ENCODE measurements around the gene ADGRV1. TPM values are rescaled to one million over a fixed set of nuclear protein-coding genes. Genes with fewer than 3 reads are reported as not detected.

ADGRV1 gene
- total RNA-seq, 4 donors from 2014 or later, result 6.0 to 37.0 (median 10.6) TPM

- Histone ChIP-seq H3K4me3 (no peak overlapping the region), H3K36me3 (no peaks in the 10 kb centered on the region), H3K4me1 (peaks cover 0 to 7% (median 2%) of the 10 kb centered on the region in 4 donors), H3K9me3 (no peaks in the 10 kb centered on the region), H3K27me3 (no peaks in the 10 kb centered on the region), H3K27ac (no peak overlapping the region)
- no peak for DNase-seq
- WGBS, 2 donors (ENCODE audit: low coverage in 1 of 2), result 54 to 64% methylated on average over 5 of the region's 5 CpGs
- intact Hi-C loops (cut with DNase I; ENCODE audit: low total_unique reads), result loop anchor here (5.0 to 10.0 kb wide), 2 partner anchors 158 to 451 kb away; partner anchors contain the start of gene ARRDC3
- TF ChIP-seq POLR2AphosphoS5 (IDR thresholded peaks at IDR 0.05) (no peak), POLR2A (IDR thresholded peaks at IDR 0.05) (no peak), CTCF (IDR thresholded peaks at IDR 0.05) (no peak), EP300 (IDR thresholded peaks at IDR 0.05; ENCODE audit: low read depth) (no peak)
- in situ Hi-C loops (cut with MboI; ENCODE audit: low pct_ligation_motif_present in 1 of 4, low pct_unique_long_range_greater_than_20kb in 1 of 4, low sequenced_read_pairs in 3 of 4), result loop anchor here (10.0 to 25.0 kb wide), 7 partner anchors 153 to 461 kb away; partner anchors contain the start of gene ARRDC3 (in 1 of the 4)
Measured at GRCh38 chr5:90934091-90934719, 375.6 kb downstream of the ADGRV1 start.

GRCh38 chr5:90934738-90935137 is 376.1 kb downstream of the ADGRV1 start:
- 82 to 93% methylated on average over 2 of the region's 2 CpGs for WGBS, 2 donors (ENCODE audit: low coverage in 1 of 2)
- H3K4me1 ChIP-seq, result peaks cover 0 to 8% (median 2%) of the 10 kb centered on the region in 4 donors
- TF ChIP-seq POLR2A (IDR thresholded peaks at IDR 0.05) (no peak), CTCF (IDR thresholded peaks at IDR 0.05) (no peak), POLR2AphosphoS5 (IDR thresholded peaks at IDR 0.05) (no peak), EP300 (IDR thresholded peaks at IDR 0.05; ENCODE audit: low read depth) (no peak)
- intact Hi-C loops (cut with DNase I; ENCODE audit: low total_unique reads), result loop anchor here (5.0 to 10.0 kb wide), 2 partner anchors 158 to 450 kb away; partner anchors contain the start of gene ARRDC3
- no peak overlapping the region for H3K4me3 ChIP-seq
- in situ Hi-C loops (cut with MboI; ENCODE audit: low pct_ligation_motif_present in 1 of 4, low pct_unique_long_range_greater_than_20kb in 1 of 4, low sequenced_read_pairs in 3 of 4), result loop anchor here (10.0 to 25.0 kb wide), 7 partner anchors 153 to 460 kb away; partner anchors contain the start of gene ARRDC3 (in 1 of the 4)
- H3K9me3 ChIP-seq, result no peaks in the 10 kb centered on the region
- no peak for DNase-seq
- no peaks in the 10 kb centered on the region for H3K27me3 ChIP-seq
- no peak overlapping the region for H3K27ac ChIP-seq
- no peaks in the 10 kb centered on the region for H3K36me3 ChIP-seq

GRCh38 chr5:90939211-90939610 is 380.6 kb downstream of the ADGRV1 start:
- H3K27me3 ChIP-seq, result no peaks in the 10 kb centered on the region
- no peaks in the 10 kb centered on the region for H3K9me3 ChIP-seq
- DNase-seq, result no peak
- no peak overlapping the region for H3K4me3 ChIP-seq
- H3K36me3 ChIP-seq, result no peaks in the 10 kb centered on the region
- intact Hi-C loops (cut with DNase I; ENCODE audit: low total_unique reads) (loop anchor here (10.0 kb wide), 1 partner anchor 446 kb away; the partner anchor contains the start of gene ARRDC3), in situ Hi-C loops (cut with MboI; ENCODE audit: low pct_ligation_motif_present in 1 of 4, low pct_unique_long_range_greater_than_20kb in 1 of 4, low sequenced_read_pairs in 3 of 4) (loop anchor here (10.0 to 25.0 kb wide), 7 partner anchors 148 to 456 kb away; partner anchors contain the start of gene ARRDC3 (in 1 of the 4))
- TF ChIP-seq CTCF (IDR thresholded peaks at IDR 0.05) (no peak), POLR2AphosphoS5 (IDR thresholded peaks at IDR 0.05) (no peak), POLR2A (IDR thresholded peaks at IDR 0.05) (no peak), EP300 (IDR thresholded peaks at IDR 0.05; ENCODE audit: low read depth) (no peak)
- 71 to 77% methylated on average over 2 of the region's 2 CpGs for WGBS, 2 donors (ENCODE audit: low coverage in 1 of 2)
- H3K27ac ChIP-seq, result peak overlapping the region in 2 of 4 donors; percentile 8 to 50
- H3K4me1 ChIP-seq, result peaks cover 0 to 18% (median 11%) of the 10 kb centered on the region in 4 donors

- intact Hi-C loops (cut with DNase I; ENCODE audit: low total_unique reads) (no loop called here), in situ Hi-C loops (cut with MboI; ENCODE audit: low pct_ligation_motif_present in 1 of 4, low pct_unique_long_range_greater_than_20kb in 1 of 4, low sequenced_read_pairs in 3 of 4) (loop anchor here in 3 of 4 donors (25.0 kb wide), 3 partner anchors 147 to 272 kb away; no protein-coding TSS in a partner anchor)
- TF ChIP-seq POLR2A (IDR thresholded peaks at IDR 0.05), result no peak
- TF ChIP-seq EP300 (IDR thresholded peaks at IDR 0.05; ENCODE audit: low read depth), result no peak
- TF ChIP-seq CTCF (IDR thresholded peaks at IDR 0.05), result no peak
- no peak for TF ChIP-seq POLR2AphosphoS5 (IDR thresholded peaks at IDR 0.05)
- peak; percentile 40 for DNase-seq
- no peaks in the 10 kb centered on the region for H3K27me3 ChIP-seq
- no peaks in the 10 kb centered on the region for H3K9me3 ChIP-seq
- no peak overlapping the region for H3K4me3 ChIP-seq
- no peaks in the 10 kb centered on the region for H3K36me3 ChIP-seq
- WGBS, 2 donors (ENCODE audit: low coverage in 1 of 2), result 0 to 6% methylated on average over 1 of the region's 1 CpG
- peak overlapping the region; percentile 7 to 50 (median 38) for H3K27ac ChIP-seq
- H3K4me1 ChIP-seq, result peaks cover 0 to 18% (median 11%) of the 10 kb centered on the region in 4 donors
Measured at GRCh38 chr5:90940227-90940995, 381.8 kb downstream of the ADGRV1 start.
